ENCODE data around the gene KRTAP12-1.

GRCh38 chr21:44636209-44637017, 45.5 kb downstream of the KRTAP12-1 start:
- TF ChIP-seq POLR2AphosphoS5 (IDR thresholded peaks at IDR 0.05; ENCODE audit: borderline replicate concordance, low read depth, low read length) (no peak), EZH2 (IDR thresholded peaks at IDR 0.05) (no peak), FOXP2 (optimal IDR thresholded peaks at IDR 0.05; ENCODE audit: control extremely low read depth, extremely low read length, insufficient read depth) (no peak)
